Measurements from ENCODE around the gene LINC01488.

DNA sequence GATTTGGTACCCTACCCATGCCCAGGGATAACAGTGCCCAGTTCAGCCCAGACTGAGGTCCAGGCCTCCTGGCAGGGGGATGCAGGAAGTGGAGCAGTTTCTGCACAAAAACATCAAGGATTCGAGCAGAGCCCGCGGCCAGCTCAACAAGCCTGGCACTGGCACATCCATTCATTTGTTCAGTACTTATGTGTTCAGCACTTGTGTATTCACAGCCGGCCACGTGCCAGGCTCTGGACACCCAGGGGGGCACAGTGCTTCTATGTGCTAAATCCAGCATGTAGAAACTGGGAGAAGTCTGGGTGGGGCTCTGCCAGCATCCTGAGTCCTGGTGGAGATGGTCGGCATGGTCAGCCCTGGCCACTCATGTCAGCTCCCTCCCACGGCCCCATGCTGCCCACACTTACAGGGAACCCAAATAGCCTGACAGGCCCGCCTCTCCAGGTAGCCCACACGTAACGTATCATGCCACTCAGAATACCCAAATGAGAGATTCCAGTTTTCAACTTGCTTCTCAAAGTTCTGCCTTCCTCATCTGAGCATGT is 28.5 kb downstream of the LINC01488 start:
- TF ChIP-seq TAF1 (IDR thresholded peaks at IDR 0.05; ENCODE audit: low read depth, low read length) (no peak), POLR2A (IDR thresholded peaks at IDR 0.05; ENCODE audit: low read depth, low read length) (no peak), PAX5 (IDR thresholded peaks at IDR 0.05; ENCODE audit: insufficient read depth, low read length, severe bottlenecking) (no peak), POLR2AphosphoS5 (IDR thresholded peaks at IDR 0.05; ENCODE audit: low read depth, low read length) (no peak)

Measured in GM12891 (cell line).